Measurements from ENCODE around the gene MFAP2. TPM values are rescaled to one million over a fixed set of nuclear protein-coding genes. Genes with fewer than 3 reads are reported as not detected.
A peak's percentile ranks its signal among the peaks of the same experiment; 100 is the strongest.

The MFAP2 gene
- total and polyA plus RNA-seq, 5 experiments from 2014 or later, result 0.41 TPM; not detected in 4

DNA sequence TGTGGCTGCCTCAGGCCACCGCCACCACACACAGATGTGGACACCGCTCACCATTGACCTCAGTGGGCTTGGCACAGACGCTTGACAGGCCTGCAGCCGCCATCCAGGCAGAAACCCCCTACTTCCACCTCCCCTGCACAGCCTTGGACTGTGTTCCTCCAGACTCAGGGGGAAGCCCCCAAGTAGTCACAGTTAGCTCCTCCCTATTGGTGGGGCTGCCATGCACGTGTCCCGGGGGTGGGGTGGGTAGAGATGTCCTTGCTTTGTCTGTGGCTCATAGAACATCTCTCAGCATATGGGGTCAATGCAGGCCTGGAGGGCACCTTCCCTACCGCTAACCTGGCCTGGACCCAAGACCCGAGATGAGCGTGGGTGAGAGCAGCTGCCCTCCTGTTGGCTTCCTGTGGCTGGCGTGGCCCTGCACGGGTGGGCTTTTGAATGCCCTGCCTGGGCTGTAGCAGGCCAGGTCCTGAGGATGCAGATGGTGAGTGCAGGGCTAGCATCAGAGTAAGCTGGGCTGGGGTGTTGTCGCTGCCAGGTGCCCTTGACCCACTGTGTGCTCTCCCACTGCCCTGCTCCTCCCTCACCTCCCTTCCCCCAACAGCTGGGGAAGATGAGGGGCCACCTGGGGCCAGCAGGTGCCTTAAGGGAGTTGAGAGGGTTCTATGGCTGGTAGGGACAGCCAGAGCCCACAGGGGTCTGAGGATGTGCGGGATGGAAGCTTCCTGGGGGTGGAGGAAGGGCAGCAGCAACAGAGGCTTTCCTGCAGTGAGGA lies 52.5 kb downstream of the MFAP2 start:
- H3K36me3 Mint-ChIP-seq, result peaks cover 0 to 15% (median 4%) of the 10 kb centered on the region in 3 donors
- peak overlapping the region in 2 of 10 donors; percentile 66 to 70 for H3K27ac Mint-ChIP-seq
- H3K27me3 Mint-ChIP-seq, result no peaks in the 10 kb centered on the region
- no peak for ATAC-seq
- peaks cover 13 to 51% (median 27%) of the 10 kb centered on the region in 4 donors for H3K4me1 Mint-ChIP-seq
- no peak for DNase-seq
- H3K9me3 Mint-ChIP-seq, result no peaks in the 10 kb centered on the region
- peak overlapping the region in 2 of 10 donors; percentile 16 to 18 for H3K4me3 Mint-ChIP-seq
- POLR2A ChIA-PET, result interaction anchor here (0.6 to 1.0 kb wide), 2 partner anchors 13 to 22 kb away, joined by 3 to 4 read pairs; no protein-coding TSS in a partner anchor

DNA sequence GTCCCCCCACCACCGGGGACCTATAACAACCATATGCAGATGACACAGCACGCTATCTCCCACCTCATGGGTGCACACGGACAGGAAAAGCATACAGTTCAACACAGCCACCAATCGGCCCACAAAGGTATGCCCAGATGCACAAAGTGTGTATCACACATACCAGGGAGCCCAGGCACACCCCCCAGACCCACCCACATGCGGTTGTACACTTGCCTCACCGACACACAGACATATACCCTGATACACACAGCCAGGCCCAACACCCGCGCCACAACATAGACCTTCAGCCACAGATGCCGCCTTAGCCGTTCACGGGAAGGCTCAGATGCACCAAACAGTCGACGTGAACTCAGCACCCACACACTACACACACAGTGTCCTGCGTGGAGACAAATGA lies 53.2 kb downstream of the MFAP2 start:
- peak overlapping the region in 6 of 10 donors; percentile 1 to 66 (median 14) for H3K4me3 Mint-ChIP-seq
- H3K27me3 Mint-ChIP-seq, result no peaks in the 10 kb centered on the region
- H3K4me1 Mint-ChIP-seq, result peaks cover 13 to 58% (median 33%) of the 10 kb centered on the region in 4 donors
- H3K36me3 Mint-ChIP-seq, result peaks cover 0 to 12% (median 4%) of the 10 kb centered on the region in 3 donors
- POLR2A ChIA-PET, result interaction anchor here (1.0 kb wide), 1 partner anchor 22 kb away, joined by 4 read pairs; no protein-coding TSS in a partner anchor
- no peak for ATAC-seq
- no peak for DNase-seq
- H3K9me3 Mint-ChIP-seq, result no peaks in the 10 kb centered on the region
- peak overlapping the region in 4 of 10 donors; percentile 26 to 70 (median 49) for H3K27ac Mint-ChIP-seq

- no peaks in the 10 kb centered on the region for H3K27me3 Mint-ChIP-seq
- H3K4me1 Mint-ChIP-seq, result peaks cover 16 to 64% (median 39%) of the 10 kb centered on the region in 4 donors
- H3K27ac Mint-ChIP-seq, result peak overlapping the region in 2 of 10 donors; percentile 66 to 70
- POLR2A ChIA-PET, result interaction anchor here (1.2 kb wide), 1 partner anchor 12 kb away, joined by 3 read pairs; no protein-coding TSS in a partner anchor
- no peak overlapping the region for H3K4me3 Mint-ChIP-seq
- peaks cover 0 to 8% (median 4%) of the 10 kb centered on the region in 3 donors for H3K36me3 Mint-ChIP-seq
- H3K9me3 Mint-ChIP-seq, result no peaks in the 10 kb centered on the region
- no peak for ATAC-seq
- DNase-seq, result no peak
Measured at GRCh38 chr1:16926491-16927073, 53.8 kb downstream of the MFAP2 start.

DNA sequence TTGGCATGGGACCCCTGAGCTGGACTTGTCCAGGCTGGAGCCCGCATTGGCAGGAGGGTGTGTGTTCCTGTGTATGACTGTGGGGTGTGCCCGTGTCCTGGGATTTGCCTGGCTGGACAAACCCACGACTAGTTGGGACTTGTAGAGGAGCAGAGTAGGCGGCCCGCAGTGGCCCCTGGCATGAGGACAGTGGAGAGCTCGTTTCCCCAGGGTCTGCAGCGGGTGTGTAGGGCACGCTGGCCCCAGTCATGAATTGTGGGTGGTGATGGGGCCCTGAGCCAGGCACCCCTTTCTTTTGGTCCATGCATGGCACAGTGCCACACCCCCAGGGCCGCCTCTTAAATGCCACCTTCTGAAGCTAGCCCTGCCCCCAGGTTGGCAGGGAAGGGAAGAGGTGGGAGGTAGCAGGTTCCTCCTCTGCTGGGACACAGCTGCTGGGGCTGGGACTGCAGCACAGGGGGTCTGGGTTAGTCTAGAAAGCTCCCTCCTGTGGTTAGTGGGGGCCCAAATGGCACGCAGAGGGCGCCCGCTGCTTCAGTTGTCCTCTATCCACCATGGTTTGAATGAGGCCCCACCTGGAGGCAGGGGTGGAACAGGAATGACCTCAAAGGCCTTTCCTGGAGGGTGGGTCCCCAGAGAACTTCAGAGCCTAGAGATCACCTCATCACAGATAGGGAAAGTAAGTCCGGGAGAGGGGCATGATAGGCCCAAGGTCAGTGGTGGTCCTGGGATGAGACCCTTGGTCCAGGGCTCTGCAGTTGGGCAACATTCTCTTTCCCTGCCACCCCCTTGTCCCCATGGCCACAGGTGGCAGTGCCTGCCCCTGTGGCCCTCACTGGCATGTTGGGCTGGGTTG lies 54.6 kb downstream of the MFAP2 start:
- no peak for DNase-seq
- POLR2A ChIA-PET, result interaction anchor here (0.5 to 1.2 kb wide), 3 partner anchors 12 to 295 kb away, joined by 3 to 4 read pairs (median 3); no protein-coding TSS in a partner anchor
- Mint-ChIP-seq H3K4me1 (peaks cover 19 to 71% (median 45%) of the 10 kb centered on the region in 4 donors), H3K27me3 (no peaks in the 10 kb centered on the region), H3K4me3 (no peak overlapping the region), H3K9me3 (no peaks in the 10 kb centered on the region), H3K36me3 (peaks cover 0 to 2% (median 0%) of the 10 kb centered on the region in 3 donors), H3K27ac (peak overlapping the region in 2 of 10 donors; percentile 38 to 47)
- ATAC-seq, result no peak

DNA sequence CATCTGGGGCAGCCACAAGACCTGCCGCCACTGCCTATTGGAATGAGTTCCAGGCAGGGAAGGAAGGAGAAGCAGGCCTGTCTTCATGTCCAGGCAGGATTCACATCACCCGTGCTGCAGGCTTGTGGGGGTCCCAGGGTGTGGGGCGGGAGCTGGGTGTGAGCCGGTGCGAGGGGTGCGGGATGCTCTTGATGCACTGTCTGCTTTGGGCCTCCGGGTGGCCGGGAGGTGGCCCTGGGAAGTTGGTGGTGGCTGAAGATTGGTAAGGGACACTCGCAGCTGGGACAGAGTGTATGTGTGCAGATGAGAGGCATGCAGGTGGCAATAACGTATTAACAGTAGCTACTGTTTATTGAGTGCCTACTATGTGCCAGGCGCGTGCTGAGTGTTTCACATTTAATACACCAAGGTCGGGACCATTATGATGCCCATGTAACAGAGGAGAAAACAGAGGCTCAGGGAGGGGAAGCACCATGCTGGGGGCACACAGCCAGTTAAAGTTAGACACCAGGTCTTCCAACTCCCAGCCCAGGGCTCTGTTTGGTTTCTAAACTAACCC lies 55.4 kb downstream of the MFAP2 start:
- Mint-ChIP-seq H3K9me3 (no peaks in the 10 kb centered on the region), H3K27me3 (no peaks in the 10 kb centered on the region), H3K36me3 (no peaks in the 10 kb centered on the region), H3K4me1 (peaks cover 19 to 71% (median 48%) of the 10 kb centered on the region in 4 donors), H3K27ac (peak overlapping the region in 2 of 10 donors; percentile 55 to 64), H3K4me3 (no peak overlapping the region)
- ATAC-seq (no peak), DNase-seq (no peak)
- POLR2A ChIA-PET, result no interaction called here

Other genes with a start within 250 kb of the MFAP2 start
- gene RNU1-4, start 240.1 kb downstream of the MFAP2 start, total RNA-seq, result 1,000 to 10,000 TPM; 3,449 to 3,916 TPM
- gene RNU1-4, start 240.1 kb downstream of the MFAP2 start, polyA plus RNA-seq, result 10 to 100 TPM in 1 of 3 donors, not detected in 2; 22.6 TPM
- gene RNU1-2, start 84.6 kb downstream of the MFAP2 start, total RNA-seq, result 1,000 to 10,000 TPM; 3,449 to 3,916 TPM
- 10 to 100 TPM in 1 of 3 donors, not detected in 2; 22.6 TPM for gene RNU1-2, start 84.6 kb downstream of the MFAP2 start, polyA plus RNA-seq
- 100 to 1,000 TPM; 117 to 124 TPM for gene CROCC, start 58.7 kb downstream of the MFAP2 start, total RNA-seq
- gene CROCC, start 58.7 kb downstream of the MFAP2 start, polyA plus RNA-seq, result 1 to 10 TPM; 1.2 to 5.4 (median 1.3) TPM
- gene ATP13A2, start 31.3 kb upstream of the MFAP2 start, total RNA-seq, result 10 to 100 TPM; 44.3 to 44.4 TPM
- gene ATP13A2, start 31.3 kb upstream of the MFAP2 start, polyA plus RNA-seq, result 10 to 100 TPM; 21.6 to 43.7 (median 31.9) TPM
- 10 to 100 TPM; 56.1 to 60.6 TPM for gene SDHB, start 73.4 kb upstream of the MFAP2 start, total RNA-seq
- 100 to 1,000 TPM; 128 to 149 (median 129) TPM for gene SDHB, start 73.4 kb upstream of the MFAP2 start, polyA plus RNA-seq
- not detected for gene PADI2, start 138.8 kb upstream of the MFAP2 start, total RNA-seq
- under 1 TPM in 1 of 3 donors, not detected in 2; 0.06 TPM for gene PADI2, start 138.8 kb upstream of the MFAP2 start, polyA plus RNA-seq
- gene PADI1, start 224.5 kb upstream of the MFAP2 start, total RNA-seq, result not detected
- not detected for gene PADI1, start 224.5 kb upstream of the MFAP2 start, polyA plus RNA-seq